Activated naive CD8-positive, alpha-beta T cell treated with anti-CD3 and anti-CD28 coated beads, Interleukin-2, amount 50 U/mL, for 16 hours (primary cell): ENCODE measurements around the gene DMRT1.

Experiments used
- DNase-seq: peaks from one replicate; pipeline ENCODE4 v3.0.0-alpha.2; 2020; ENCODE audit warnings: low read depth, low spot score

The DMRT1 gene

GRCh38 chr9:841371-842209, at the start of gene DMRT1:
Gene DMRT1, plus strand, starts transcription at chr9:841697. Its CDS starts 142 bp downstream, at chr9:841839.
- no peak for DNase-seq

- no peak for DNase-seq
Measured at GRCh38 chr9:792331-793260, 48.9 kb upstream of the DMRT1 start.

- no peak for DNase-seq
Measured at GRCh38 chr9:794386-794785, 47.1 kb upstream of the DMRT1 start.

GRCh38 chr9:795869-796268, 45.6 kb upstream of the DMRT1 start:
- no peak for DNase-seq

GRCh38 chr9:800591-801150, 40.8 kb upstream of the DMRT1 start:
- DNase-seq: no peak

- no peak for DNase-seq
Measured at GRCh38 chr9:801399-802071, 40.0 kb upstream of the DMRT1 start.

- no peak for DNase-seq
Measured at GRCh38 chr9:804026-804425, 37.5 kb upstream of the DMRT1 start.

GRCh38 chr9:805151-805550, 36.3 kb upstream of the DMRT1 start:
- no peak for DNase-seq

- DNase-seq: no peak
Measured at GRCh38 chr9:806285-807156, 35.0 kb upstream of the DMRT1 start.

GRCh38 chr9:811106-811531, 30.4 kb upstream of the DMRT1 start:
- no peak for DNase-seq

- DNase-seq: no peak
Measured at GRCh38 chr9:818958-819357, 22.5 kb upstream of the DMRT1 start.

GRCh38 chr9:826500-827280, 14.8 kb upstream of the DMRT1 start:
- no peak for DNase-seq

- no peak for DNase-seq
Measured at GRCh38 chr9:840343-840742, 1.2 kb upstream of the DMRT1 start.

- no peak for DNase-seq
Measured at GRCh38 chr9:842635-843426, 1.3 kb downstream of the DMRT1 start.

GRCh38 chr9:843427-843785, 1.9 kb downstream of the DMRT1 start:
- no peak for DNase-seq

- no peak for DNase-seq
Measured at GRCh38 chr9:846852-847251, 5.4 kb downstream of the DMRT1 start.

GRCh38 chr9:847505-847904, 6.0 kb downstream of the DMRT1 start:
- DNase-seq: no peak

- no peak for DNase-seq
Measured at GRCh38 chr9:849431-849830, 7.9 kb downstream of the DMRT1 start.

- DNase-seq: no peak
Measured at GRCh38 chr9:852539-852938, 11.0 kb downstream of the DMRT1 start.
